Endothelial cell of hepatic sinusoid (primary cell): ENCODE data around the gene FBXO24.
"Not testable (repeated sequence)": the region's sequence is repeated elsewhere in the genome, so short reads cannot be mapped to it uniquely, and the experiment has no call there.

Source experiments
- in situ Hi-C: cut with HindIII; loops from 2 replicates; pipeline ENCODE4 v1.10.0; 2017; ENCODE audit warnings: low sequenced_read_pairs

Gene FBXO24

GRCh38 chr7:100555701-100556100, 30.4 kb upstream of the FBXO24 start:
- in situ Hi-C loops, result no loop called here

DNA sequence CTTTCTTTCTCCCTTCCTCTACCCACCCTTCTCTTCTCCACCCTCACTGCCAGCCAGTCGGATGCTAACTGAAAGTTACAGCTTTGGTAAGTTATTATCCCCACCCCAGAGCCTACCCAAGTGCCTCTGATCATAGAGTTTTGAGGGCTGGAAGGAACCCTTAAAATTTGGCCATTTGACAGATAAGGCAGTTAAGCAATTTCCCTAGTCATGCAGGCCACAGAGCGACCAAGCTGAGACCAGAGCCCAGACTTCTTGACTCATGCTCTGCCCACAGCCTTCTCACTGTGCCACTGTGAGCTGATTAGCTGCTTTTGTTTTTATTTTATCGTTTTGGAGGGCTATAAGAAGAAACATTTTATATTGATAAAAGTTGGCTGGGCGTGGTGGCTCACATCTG, 29.6 kb upstream of the FBXO24 start:
- in situ Hi-C loops, result no loop called here

- in situ Hi-C loops, result no loop called here
Observed at GRCh38 chr7:100559127-100559526, 27.0 kb upstream of the FBXO24 start.

- in situ Hi-C loops, result no loop called here
Observed at GRCh38 chr7:100561491-100562194, 24.5 kb upstream of the FBXO24 start.

DNA sequence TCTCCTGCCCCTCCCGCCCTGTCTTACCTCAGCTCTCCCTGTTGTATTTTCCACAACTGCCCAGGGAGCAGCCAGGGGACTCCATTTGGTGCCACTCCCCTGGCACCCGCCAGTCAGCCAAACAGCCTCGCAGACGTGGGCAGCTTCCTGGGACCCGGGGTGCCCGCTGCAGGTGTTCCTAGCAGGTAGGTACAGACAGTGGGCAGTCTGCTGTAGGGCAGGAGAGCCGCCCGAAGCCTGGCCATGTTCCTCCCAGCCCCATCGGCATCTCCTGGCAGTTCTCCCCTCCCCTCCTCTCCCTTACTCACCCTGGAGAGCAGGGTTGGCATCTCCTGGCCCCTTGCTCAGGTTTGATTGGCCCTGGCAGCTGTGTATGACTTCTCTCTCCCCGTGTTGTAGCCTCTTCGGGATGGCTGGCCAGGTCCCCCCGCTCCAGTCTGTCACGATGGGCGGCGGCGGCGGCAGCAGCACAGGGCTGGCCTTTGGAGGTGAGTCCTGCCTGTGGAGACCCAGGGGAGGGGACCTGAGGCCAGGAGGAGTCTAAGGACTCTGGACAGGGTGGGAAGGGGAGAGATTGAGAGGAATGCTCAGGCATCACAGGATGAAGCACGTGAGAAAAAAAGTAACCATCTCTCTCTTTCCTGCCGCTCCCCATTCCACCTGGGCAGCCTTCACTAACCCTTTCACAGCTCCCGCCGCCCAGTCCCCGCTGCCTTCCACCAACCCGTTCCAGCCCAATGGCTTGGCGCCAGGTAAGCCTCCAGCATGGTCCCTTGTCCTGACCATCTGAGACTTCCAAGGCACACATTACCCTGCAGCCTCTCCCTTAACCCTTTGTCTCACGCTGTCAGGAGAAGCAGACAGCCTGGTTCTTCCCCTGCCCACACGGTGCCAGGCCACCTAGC, 23.7 kb upstream of the FBXO24 start:
- in situ Hi-C loops, result no loop called here

DNA sequence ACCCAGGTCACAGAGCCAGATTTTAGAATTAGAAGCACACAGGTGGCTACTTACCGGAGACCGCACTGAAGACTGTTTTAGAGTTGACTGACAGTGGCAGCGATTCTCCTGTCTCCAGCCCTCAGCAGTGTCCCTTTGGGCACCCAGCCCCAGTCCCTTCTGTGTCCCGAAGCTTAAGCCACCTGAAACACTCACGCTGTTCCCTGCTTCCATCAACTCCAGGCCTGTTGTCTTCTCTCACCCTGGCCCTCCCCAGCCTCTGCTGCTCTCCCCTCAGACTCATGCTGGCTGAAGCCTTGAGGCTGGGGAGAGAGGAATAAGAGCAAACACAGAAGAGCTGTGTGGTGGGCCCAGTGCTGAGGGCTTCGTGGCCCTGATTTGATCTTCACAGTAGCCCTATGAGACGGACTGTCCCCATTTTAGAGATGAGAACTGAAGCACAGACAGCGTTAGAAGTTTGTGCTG, 23.0 kb upstream of the FBXO24 start:
- in situ Hi-C loops, result no loop called here

GRCh38 chr7:100563809-100564400, 22.2 kb upstream of the FBXO24 start:
- in situ Hi-C loops, result no loop called here

DNA sequence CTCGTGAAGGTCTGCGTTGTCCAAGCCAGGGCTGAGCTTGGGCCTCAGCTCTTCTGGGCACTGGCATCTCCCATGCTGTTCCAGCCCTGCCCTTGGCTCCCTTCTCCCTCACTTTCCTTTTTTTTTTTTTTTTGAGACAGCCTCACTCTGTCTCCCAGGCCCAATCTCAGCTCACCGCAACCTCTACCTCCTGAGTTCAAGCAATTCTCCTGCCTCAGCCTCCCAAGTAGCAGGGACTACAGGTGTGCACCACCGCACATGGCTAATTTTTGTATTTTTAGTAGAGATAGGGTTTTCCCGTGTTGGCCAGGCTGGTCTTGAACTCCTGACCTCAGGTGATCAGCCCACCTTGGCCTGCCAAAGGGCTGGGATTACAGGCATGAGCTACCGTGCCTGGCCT, 21.7 kb upstream of the FBXO24 start:
- in situ Hi-C loops, result not testable (repeated sequence)

GRCh38 chr7:100565133-100565571, 21.0 kb upstream of the FBXO24 start:
- in situ Hi-C loops, result no loop called here

DNA sequence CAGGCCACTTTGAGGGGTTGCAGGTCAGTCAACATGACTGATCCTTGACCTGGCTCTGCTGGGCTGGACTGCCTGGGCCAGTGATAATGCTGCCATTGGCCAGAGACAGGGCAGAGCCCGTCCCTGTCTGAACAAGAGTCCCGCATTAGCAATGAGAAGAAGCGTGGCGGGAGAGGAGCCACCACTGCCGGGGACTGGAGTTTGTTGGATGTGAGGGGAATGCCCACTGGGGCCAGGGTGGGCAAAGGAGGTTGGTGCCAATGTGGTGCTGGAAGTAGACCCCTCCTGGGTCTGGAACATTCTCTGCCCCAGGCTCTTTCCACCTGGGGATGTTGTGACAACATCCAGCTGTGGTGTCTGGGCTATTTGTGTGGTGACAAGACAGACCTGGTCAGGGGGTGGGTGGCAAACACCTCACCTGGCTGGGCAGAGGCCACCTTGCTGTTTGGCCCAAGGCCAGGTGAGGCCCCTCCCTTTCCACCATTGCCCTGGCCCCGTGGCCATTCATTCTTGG, 20.1 kb upstream of the FBXO24 start:
- in situ Hi-C loops, result no loop called here

DNA sequence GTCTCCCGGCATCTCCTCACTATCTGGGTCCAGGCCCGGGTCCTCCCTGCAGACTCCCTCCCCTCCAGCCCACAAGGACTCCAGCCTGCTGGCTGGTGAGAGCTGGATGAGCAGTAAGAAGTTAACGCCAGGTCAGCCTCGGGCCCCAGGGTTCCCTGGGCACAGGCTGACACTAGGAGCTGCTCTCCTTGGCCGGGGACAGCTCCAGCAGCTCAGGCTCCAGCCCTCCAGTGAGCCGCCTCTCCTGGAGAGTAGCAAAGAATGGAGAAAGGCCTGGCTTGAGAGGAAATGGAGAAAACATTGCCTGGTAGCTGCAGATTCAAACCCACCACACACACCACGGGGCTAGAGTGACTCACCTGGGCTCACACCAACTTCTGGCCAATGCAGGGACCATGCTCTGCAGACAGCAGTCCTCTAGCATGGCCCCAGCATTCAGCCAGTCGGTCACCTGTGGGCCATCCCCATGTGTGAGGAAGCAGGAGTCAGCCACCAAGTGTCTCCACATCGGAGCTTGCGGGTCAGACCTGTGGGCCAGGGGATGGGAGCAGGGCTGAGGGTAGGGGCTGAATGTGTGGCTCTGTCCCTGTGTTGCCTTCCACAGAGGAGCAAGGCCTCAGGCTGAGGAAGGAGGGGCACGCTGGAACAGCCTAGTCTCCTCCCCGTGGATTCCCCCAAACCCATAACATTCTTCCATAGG, 18.9 kb upstream of the FBXO24 start:
- in situ Hi-C loops, result no loop called here

- in situ Hi-C loops, result no loop called here
Observed at GRCh38 chr7:100567751-100568175, 18.4 kb upstream of the FBXO24 start.

GRCh38 chr7:100568176-100568895, 17.8 kb upstream of the FBXO24 start:
- in situ Hi-C loops, result no loop called here

GRCh38 chr7:100568896-100569844, 17.0 kb upstream of the FBXO24 start:
- in situ Hi-C loops, result no loop called here

GRCh38 chr7:100570954-100571828, 14.9 kb upstream of the FBXO24 start:
- in situ Hi-C loops, result no loop called here

DNA sequence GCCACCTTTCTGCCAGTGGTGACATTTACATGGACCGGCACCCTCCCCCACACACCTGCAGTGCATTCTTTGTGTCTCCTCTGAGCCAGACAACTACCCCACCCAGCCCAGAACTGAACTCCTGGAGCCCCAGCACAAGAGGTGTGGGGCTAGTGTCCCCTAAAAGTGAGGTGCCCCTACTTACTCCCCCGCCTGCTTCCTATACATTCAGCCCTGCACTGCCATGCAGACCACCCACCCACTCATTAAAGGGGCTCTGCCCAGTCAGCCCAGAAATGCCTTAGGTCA, 14.4 kb upstream of the FBXO24 start:
- in situ Hi-C loops, result no loop called here

- in situ Hi-C loops, result no loop called here
Observed at GRCh38 chr7:100572281-100572948, 13.7 kb upstream of the FBXO24 start.
